OCI-M2 (cell line): ENCODE data around the gene GDPD4.

Experiments
- DNase-seq: peaks from one replicate; lab custom pipeline; 2025; ENCODE audit not compliant: unreplicated experiment; lab: John Stamatoyannopoulos, UW

GDPD4 gene

GRCh38 chr11:77299528-77299993 is 1.9 kb downstream of the GDPD4 start:
- DNase-seq = no peak

- DNase-seq = no peak
Observed at GRCh38 chr11:77294040-77294439, 7.4 kb downstream of the GDPD4 start.

- DNase-seq = no peak
Observed at GRCh38 chr11:77289737-77290136, 11.7 kb downstream of the GDPD4 start.

GRCh38 chr11:77287615-77288273 is 13.7 kb downstream of the GDPD4 start:
- no peak for DNase-seq

- no peak for DNase-seq
Observed at GRCh38 chr11:77287136-77287535, 14.3 kb downstream of the GDPD4 start.

GRCh38 chr11:77284476-77285468 is 16.7 kb downstream of the GDPD4 start:
- DNase-seq = no peak

GRCh38 chr11:77283101-77283500 is 18.4 kb downstream of the GDPD4 start:
- no peak for DNase-seq

- DNase-seq = no peak
Observed at GRCh38 chr11:77278595-77279506, 22.6 kb downstream of the GDPD4 start.

- DNase-seq = no peak
Observed at GRCh38 chr11:77276271-77276670, 25.2 kb downstream of the GDPD4 start.

- DNase-seq = no peak
Observed at GRCh38 chr11:77270921-77271320, 30.6 kb downstream of the GDPD4 start.

- no peak for DNase-seq
Observed at GRCh38 chr11:77269484-77270123, 31.9 kb downstream of the GDPD4 start.

GRCh38 chr11:77267962-77268361 is 33.5 kb downstream of the GDPD4 start:
- DNase-seq = no peak

GRCh38 chr11:77266766-77267165 is 34.7 kb downstream of the GDPD4 start:
- no peak for DNase-seq

- DNase-seq = no peak
Observed at GRCh38 chr11:77262803-77263202, 38.7 kb downstream of the GDPD4 start.

GRCh38 chr11:77259641-77260040 is 41.8 kb downstream of the GDPD4 start:
- DNase-seq = no peak

GRCh38 chr11:77253690-77254089 is 47.8 kb downstream of the GDPD4 start:
- DNase-seq = no peak

- no peak for DNase-seq
Observed at GRCh38 chr11:77252555-77253270, 48.8 kb downstream of the GDPD4 start.

GRCh38 chr11:77250881-77251640 is 50.4 kb downstream of the GDPD4 start:
- DNase-seq = no peak

GRCh38 chr11:77249427-77249826 is 52.1 kb downstream of the GDPD4 start:
- no peak for DNase-seq
